G401.6 (cell line): ENCODE measurements around the gene DAZL.
"Not testable (repeated sequence)": the region's sequence is repeated elsewhere in the genome, so short reads cannot be mapped to it uniquely, and the experiment has no call there.

Source experiments
- FAIRE-seq: peaks from 2 replicates; lab custom pipeline; 2012; peaks lifted over from hg19 to GRCh38; lab: Jason Lieb, UNC

The DAZL gene

GRCh38 chr3:16604887-16605602, at the start of gene DAZL:
Gene DAZL (minus strand): TSS chr3:16605423. CDS start chr3:16605205, 218 bp downstream.
- no peak for FAIRE-seq

- FAIRE-seq = no peak
Measured at GRCh38 chr3:16654976-16655375, 49.8 kb upstream of the DAZL start.

GRCh38 chr3:16653712-16654111, 48.5 kb upstream of the DAZL start:
- FAIRE-seq = no peak

- no peak for FAIRE-seq
Measured at GRCh38 chr3:16647668-16648067, 42.4 kb upstream of the DAZL start.

- FAIRE-seq = no peak
Measured at GRCh38 chr3:16639806-16640205, 34.6 kb upstream of the DAZL start.

GRCh38 chr3:16633948-16634347, 28.7 kb upstream of the DAZL start:
- FAIRE-seq = no peak

GRCh38 chr3:16632395-16632794, 27.2 kb upstream of the DAZL start:
- no peak for FAIRE-seq

- FAIRE-seq = no peak
Measured at GRCh38 chr3:16618721-16619120, 13.5 kb upstream of the DAZL start.

GRCh38 chr3:16617155-16617554, 11.9 kb upstream of the DAZL start:
- not testable (repeated sequence) for FAIRE-seq

GRCh38 chr3:16616083-16616482, 10.9 kb upstream of the DAZL start:
- FAIRE-seq = no peak

GRCh38 chr3:16614033-16615031, 9.1 kb upstream of the DAZL start:
- FAIRE-seq = no peak

GRCh38 chr3:16609927-16610580, 4.8 kb upstream of the DAZL start:
- FAIRE-seq = no peak

- FAIRE-seq = no peak
Measured at GRCh38 chr3:16608816-16609215, 3.6 kb upstream of the DAZL start.

- no peak for FAIRE-seq
Measured at GRCh38 chr3:16607718-16608117, 2.5 kb upstream of the DAZL start.

GRCh38 chr3:16606398-16606797, 1.2 kb upstream of the DAZL start:
- no peak for FAIRE-seq

GRCh38 chr3:16605966-16606365, 743 bp upstream of the DAZL start:
- no peak for FAIRE-seq

- FAIRE-seq = no peak
Measured at GRCh38 chr3:16604433-16604832, 790 bp downstream of the DAZL start.

GRCh38 chr3:16601537-16602005, 3.7 kb downstream of the DAZL start:
- no peak for FAIRE-seq

GRCh38 chr3:16600780-16601536, 4.3 kb downstream of the DAZL start:
- peak; percentile 91 for FAIRE-seq

GRCh38 chr3:16599694-16600093, 5.5 kb downstream of the DAZL start:
- no peak for FAIRE-seq

- FAIRE-seq = no peak
Measured at GRCh38 chr3:16596352-16597032, 8.7 kb downstream of the DAZL start.
